Fibroblast of skin of right quadriceps (primary cell): ENCODE results near the gene PLEKHG4B.
A peak's percentile ranks its signal among the peaks of the same experiment; 100 is the strongest.
"Not testable (repeated sequence)": the region's sequence is repeated elsewhere in the genome, so short reads cannot be mapped to it uniquely, and the experiment has no call there.

Experiments
- DNase-seq: peaks from one replicate; pipeline ENCODE4 v3.0.0-alpha.2; 2013

The PLEKHG4B gene

GRCh38 chr5:96976-97660 is 5.2 kb downstream of the PLEKHG4B start:
- no peak for DNase-seq

GRCh38 chr5:99815-100214 is 7.8 kb downstream of the PLEKHG4B start:
- DNase-seq: peak; percentile 21

GRCh38 chr5:102411-103043 is 10.6 kb downstream of the PLEKHG4B start:
- peak; percentile 25 for DNase-seq

- not testable (repeated sequence) for DNase-seq
Observed at GRCh38 chr5:104106-104505, 12.1 kb downstream of the PLEKHG4B start.

- DNase-seq: no peak
Observed at GRCh38 chr5:104778-105296, 12.9 kb downstream of the PLEKHG4B start.

- no peak for DNase-seq
Observed at GRCh38 chr5:105504-106070, 13.6 kb downstream of the PLEKHG4B start.

GRCh38 chr5:106587-106986 is 14.6 kb downstream of the PLEKHG4B start:
- no peak for DNase-seq

GRCh38 chr5:107526-107925 is 15.6 kb downstream of the PLEKHG4B start:
- DNase-seq: no peak

- no peak for DNase-seq
Observed at GRCh38 chr5:109826-110225, 17.9 kb downstream of the PLEKHG4B start.

GRCh38 chr5:110270-110888 is 18.4 kb downstream of the PLEKHG4B start:
- no peak for DNase-seq

- DNase-seq: no peak
Observed at GRCh38 chr5:111171-111570, 19.2 kb downstream of the PLEKHG4B start.

- DNase-seq: no peak
Observed at GRCh38 chr5:119486-120097, 27.6 kb downstream of the PLEKHG4B start.

- no peak for DNase-seq
Observed at GRCh38 chr5:121432-121831, 29.5 kb downstream of the PLEKHG4B start.

GRCh38 chr5:125815-126214 is 33.8 kb downstream of the PLEKHG4B start:
- no peak for DNase-seq

GRCh38 chr5:126806-127205 is 34.8 kb downstream of the PLEKHG4B start:
- no peak for DNase-seq

GRCh38 chr5:127886-128285 is 35.9 kb downstream of the PLEKHG4B start:
- DNase-seq: no peak

- DNase-seq: no peak
Observed at GRCh38 chr5:128446-128845, 36.5 kb downstream of the PLEKHG4B start.

GRCh38 chr5:129148-129547 is 37.2 kb downstream of the PLEKHG4B start:
- no peak for DNase-seq

GRCh38 chr5:129820-130219 is 37.9 kb downstream of the PLEKHG4B start:
- peak; percentile 82 for DNase-seq

- DNase-seq: peak; percentile 77
Observed at GRCh38 chr5:130601-131131, 38.7 kb downstream of the PLEKHG4B start.

GRCh38 chr5:136901-137300 is 44.9 kb downstream of the PLEKHG4B start:
- DNase-seq: no peak

- no peak for DNase-seq
Observed at GRCh38 chr5:137741-138140, 45.8 kb downstream of the PLEKHG4B start.

GRCh38 chr5:138936-139335 is 47.0 kb downstream of the PLEKHG4B start:
- no peak for DNase-seq
